Esophagus squamous epithelium (tissue), 4 donors: ENCODE results near the gene IPMK.

ENCODE experiments used
- POLR2A ChIP-seq, 4 donors: fragments of 450-650 bp; IDR thresholded peaks; one replicate each; pipeline ENCODE4 v1.6.1; 2017; ENCODE audit warnings: antibody characterized with exemption in 4 of 4, mild to moderate bottlenecking in 4 of 4, moderate library complexity in 3 of 4
- TF ChIP-seq, protein P1 (sequence below), 6 experiments: fragments of 450-650 bp in 4 of 6; fragments of 200-600 bp in 2 of 6; sonication (generic) in 2 of 6; IDR thresholded peaks; one replicate each; pipeline ENCODE4 v1.5.1; 2016 to 2019; ENCODE audit warnings: antibody characterized with exemption in 6 of 6, mild to moderate bottlenecking in 4 of 6, moderate library complexity in 4 of 6

DNA sequence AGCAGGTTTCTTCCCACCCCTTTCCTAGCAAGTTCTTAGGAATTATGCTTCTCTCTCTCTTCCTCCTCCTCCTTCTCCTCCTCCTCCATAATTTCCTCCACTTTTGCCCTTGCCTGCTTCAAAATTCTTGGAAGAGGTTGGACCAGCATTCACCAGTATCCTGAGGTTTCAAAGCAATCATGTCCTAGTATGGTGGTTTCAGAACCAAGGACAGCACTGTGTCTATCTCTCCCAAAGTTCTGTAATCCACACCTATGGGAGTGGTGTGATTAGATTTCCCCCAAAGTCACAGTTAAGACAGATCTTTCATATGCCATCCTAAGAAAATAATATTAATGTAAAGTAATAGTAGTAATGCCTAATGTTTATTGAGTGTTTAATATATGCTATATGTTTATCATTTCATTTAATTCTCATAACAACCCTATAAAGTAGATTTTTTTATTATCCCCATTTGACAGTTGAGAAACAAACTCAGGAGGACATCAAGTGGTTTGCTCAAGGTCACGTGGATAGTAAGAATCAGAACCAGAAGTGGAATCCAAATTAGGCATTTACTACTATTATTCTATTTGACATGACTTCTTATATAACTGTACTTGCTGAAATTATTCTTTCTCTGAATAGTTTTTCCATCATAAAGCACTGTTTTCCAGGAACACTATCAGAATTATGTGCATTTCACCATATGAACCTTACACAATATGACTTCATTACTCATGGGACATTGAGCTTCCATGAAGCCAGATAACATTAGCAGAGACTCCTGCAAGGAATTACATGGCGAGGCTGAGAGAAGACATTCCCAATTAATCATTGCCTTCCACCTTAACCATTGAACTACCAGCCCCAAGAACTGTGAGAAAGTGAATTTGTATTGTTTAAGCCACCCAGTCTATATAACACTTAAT lies 91.4 kb downstream of the IPMK start:
- TF ChIP-seq, protein P1, sequence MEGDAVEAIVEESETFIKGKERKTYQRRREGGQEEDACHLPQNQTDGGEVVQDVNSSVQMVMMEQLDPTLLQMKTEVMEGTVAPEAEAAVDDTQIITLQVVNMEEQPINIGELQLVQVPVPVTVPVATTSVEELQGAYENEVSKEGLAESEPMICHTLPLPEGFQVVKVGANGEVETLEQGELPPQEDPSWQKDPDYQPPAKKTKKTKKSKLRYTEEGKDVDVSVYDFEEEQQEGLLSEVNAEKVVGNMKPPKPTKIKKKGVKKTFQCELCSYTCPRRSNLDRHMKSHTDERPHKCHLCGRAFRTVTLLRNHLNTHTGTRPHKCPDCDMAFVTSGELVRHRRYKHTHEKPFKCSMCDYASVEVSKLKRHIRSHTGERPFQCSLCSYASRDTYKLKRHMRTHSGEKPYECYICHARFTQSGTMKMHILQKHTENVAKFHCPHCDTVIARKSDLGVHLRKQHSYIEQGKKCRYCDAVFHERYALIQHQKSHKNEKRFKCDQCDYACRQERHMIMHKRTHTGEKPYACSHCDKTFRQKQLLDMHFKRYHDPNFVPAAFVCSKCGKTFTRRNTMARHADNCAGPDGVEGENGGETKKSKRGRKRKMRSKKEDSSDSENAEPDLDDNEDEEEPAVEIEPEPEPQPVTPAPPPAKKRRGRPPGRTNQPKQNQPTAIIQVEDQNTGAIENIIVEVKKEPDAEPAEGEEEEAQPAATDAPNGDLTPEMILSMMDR (IDR thresholded peaks at IDR 0.05), result no peak
- TF ChIP-seq POLR2A (IDR thresholded peaks at IDR 0.05), result no peak
